K562 (cell line): Measurements from ENCODE around the gene CARMIL3. TPM values are rescaled to one million over a fixed set of nuclear protein-coding genes. Genes with fewer than 3 reads are reported as not detected.

Source experiments
- CTCFL ChIP-seq: IDR thresholded peaks from 2 replicates; pipeline ENCODE4 v1.6.1; 2011; ENCODE audit warnings: borderline replicate concordance, low read depth, mild to moderate bottlenecking, moderate library complexity, low read length; ENCODE audit not compliant: insufficient read depth, poor library complexity, severe bottlenecking
- DEAF1 ChIP-seq: fragments of 450-650 bp; formaldehyde crosslinking; IDR thresholded peaks from 2 replicates; pipeline ENCODE4 v1.4.0; 2020; ENCODE audit warnings: mild to moderate bottlenecking, moderate library complexity
- E2F1 ChIP-seq: sonication (generic); formaldehyde crosslinking; IDR thresholded peaks from 2 replicates; pipeline ENCODE4 v1.8.1; 2023; ENCODE audit warnings: mild to moderate bottlenecking, missing genetic modification reagents, moderate library complexity
- ERF ChIP-seq: fragments of 450-650 bp; formaldehyde crosslinking; IDR thresholded peaks from 2 replicates; pipeline ENCODE4 v1.4.0; 2020; ENCODE audit warnings: mild to moderate bottlenecking, mixed read lengths
- GTF2F1 ChIP-seq: IDR thresholded peaks from 2 replicates; pipeline ENCODE4 v1.6.1; 2011; ENCODE audit warnings: low read depth, low read length, improper control_type of control experiment
- MECOM ChIP-seq: fragments of 250-450 bp; sonication (Bioruptor Pico); IDR thresholded peaks from 2 replicates; pipeline ENCODE4 v1.8.0; 2022; ENCODE audit warnings: inconsistent platforms
- MLX ChIP-seq, 2 experiments: fragments of 450-650 bp in 1 of 2; sonication (generic) in 1 of 2; formaldehyde crosslinking; conservative IDR thresholded peaks; 2 replicates each; pipeline versions ENCODE4 v1.4.0 to v1.8.1; 2020 to 2022; ENCODE audit warnings: mild to moderate bottlenecking in 1 of 2, missing genetic modification reagents in 1 of 2
- SIN3A ChIP-seq, 2 experiments: fragments of 150-350 bp in 1 of 2; IDR thresholded peaks; 2 replicates each; pipeline ENCODE4 v1.6.1; 2011 to 2016; ENCODE audit warnings: borderline replicate concordance in 2 of 2, low read depth in 2 of 2, low read length in 2 of 2, mild to moderate bottlenecking in 2 of 2, moderate library complexity in 2 of 2; ENCODE audit not compliant: control insufficient read depth in 1 of 2
- TFAP4 ChIP-seq: sonication (generic); formaldehyde crosslinking; IDR thresholded peaks from 2 replicates; pipeline ENCODE4 v1.8.0; 2022; ENCODE audit warnings: missing genetic modification reagents, mild to moderate bottlenecking, moderate library complexity, borderline replicate concordance
- TGIF2 ChIP-seq: sonication (generic); formaldehyde crosslinking; IDR thresholded peaks from 2 replicates; pipeline ENCODE4 v1.8.1; 2022; ENCODE audit warnings: mild to moderate bottlenecking, missing genetic modification reagents, moderate library complexity
- U2AF1 ChIP-seq: fragments of 200-400 bp; formaldehyde crosslinking; optimal IDR thresholded peaks from 2 replicates; pipeline ENCODE3; 2017; ENCODE audit warnings: mild to moderate bottlenecking, low read depth, low read length, moderate library complexity
- ZBTB34 ChIP-seq: fragments of 250-450 bp; sonication (Bioruptor Pico); IDR thresholded peaks from 2 replicates; pipeline ENCODE4 v1.8.0; 2021; ENCODE audit warnings: mild to moderate bottlenecking, moderate library complexity
- ZNF12 ChIP-seq: sonication (generic); formaldehyde crosslinking; IDR thresholded peaks from 2 replicates; pipeline ENCODE4 v1.4.0; 2020; ENCODE audit warnings: mild to moderate bottlenecking, missing genetic modification reagents
- ZNF584 ChIP-seq: fragments of 200-800 bp; sonication (Bioruptor generic); IDR thresholded peaks from 2 replicates; pipeline ENCODE4 v1.6.1; 2016; ENCODE audit warnings: low read depth, mild to moderate bottlenecking, missing genetic modification characterization, missing compliant biosample characterization
- polyA plus RNA-seq, 8 experiments: library from polyadenylated mRNA; depleted of rRNA in 4 of 8; stranded (reverse) in 5 of 8; unstranded in 3 of 8; fragments of >200 nt; fragmentation: Nextera tagmentation in 2 of 8; fragmentation: Illumina TruSeq in 1 of 8; extraction: Ambion mirVana in 2 of 8; extraction: Trizol in 1 of 8; gene quantifications; 2 replicates each; pipeline versions ENCODE4 v1.2.1 to v1.2.3, GENCODE V29; 2011 to 2014; ENCODE audit warnings: inconsistent platforms in 1 of 8, missing spikeins in 1 of 8
- total RNA-seq, 7 experiments: library from RNA; depleted of rRNA in 6 of 7; stranded (reverse); fragments of >200 nt in 6 of 7; fragmentation: Illumina TruSeq in 2 of 7; extraction: Trizol in 2 of 7; gene quantifications; 2 replicates each; pipeline versions ENCODE4 v1.2.1 to v1.2.3, GENCODE V29; 2011 to 2021; ENCODE audit warnings: low replicate concordance in 1 of 7

The CARMIL3 gene
- total and polyA plus RNA-seq, 9 of the 15 experiments (the other 6 are each of a cell fraction or from before 2014, with no cell fraction given), result 0.01 to 0.11 (median 0.05) TPM; not detected in 5

GRCh38 chr14:24093901-24094840 lies 42.4 kb downstream of the CARMIL3 start, which contains the start of gene PCK2 (continued):
- TF ChIP-seq ZBTB34, result no peak
- TF ChIP-seq ZNF12 (CRISPR knock-in tag), result no peak
- TF ChIP-seq GTF2F1, result no peak
- TF ChIP-seq U2AF1, result peak; percentile 90
- no peak for TF ChIP-seq TGIF2
- 0 out of 2 replicates have a peak, but pooled peaks have one; percentile 30 for TF ChIP-seq ERF (CRISPR knock-in tag)
- TF ChIP-seq TFAP4 (CRISPR knock-in tag), result peak; percentile 69
- TF ChIP-seq ZNF584 (CRISPR knock-in tag), result 0 out of 2 replicates have a peak, but pooled peaks have one; percentile 23
- TF ChIP-seq DEAF1 (CRISPR knock-in tag), result no peak
- no peak for TF ChIP-seq CTCFL
- TF ChIP-seq E2F1 (CRISPR knock-in tag), result peak; percentile 32; the same call in 1 of the 2 replicates
- TF ChIP-seq MLX (CRISPR knock-in tag; conservative IDR thresholded peaks at IDR 0.05), result no peak
- TF ChIP-seq MECOM (CRISPR knock-in tag), result no peak
- TF ChIP-seq SIN3A (IDR thresholded peaks at IDR 0.05; ENCODE audit: borderline replicate concordance in 2 of 2, control insufficient read depth in 1 of 2, low read depth in 2 of 2, low read length in 2 of 2), result 0 out of 4 replicates have a peak, but pooled peaks of 1 of the 2 experiments have one; percentile 9
